Central memory CD8-positive, alpha-beta T cell (primary cell): ENCODE data around the gene SCFD2.
"Not testable (repeated sequence)": the region's sequence is repeated elsewhere in the genome, so short reads cannot be mapped to it uniquely, and the experiment has no call there.

ENCODE experiments used
- ATAC-seq: fragments of 150-1000 bp; cut with Tn5 transposase; replicated peaks from 2 replicates; pipeline ENCODE4 v1.10.0; 2022; ENCODE audit warnings: mild to moderate bottlenecking, moderate FRiP score, moderate number of reproducible peaks; ENCODE audit not compliant: poor library complexity, severe bottlenecking; ENCODE audit errors: extremely low read depth
- DNase-seq, 2 donors: peaks; one replicate each; pipeline ENCODE4 v3.0.0; 2021; ENCODE audit warnings: low spot score in 2 of 2
- H3K27ac Mint-ChIP-seq: one replicate; pipeline ENCODE4 v1.8.0; 2022; ENCODE audit warnings: low read depth, mild to moderate bottlenecking, moderate library complexity, mixed read lengths
- H3K27me3 Mint-ChIP-seq: one replicate; pipeline ENCODE4 v1.8.0; 2022; ENCODE audit warnings: mixed read lengths
- H3K36me3 Mint-ChIP-seq: one replicate; pipeline ENCODE4 v1.8.0; 2022; ENCODE audit warnings: mild to moderate bottlenecking, moderate library complexity, mixed read lengths; ENCODE audit not compliant: insufficient read depth
- H3K4me1 Mint-ChIP-seq: one replicate; pipeline ENCODE4 v1.8.0; 2022; ENCODE audit warnings: mixed read lengths
- H3K4me3 Mint-ChIP-seq: one replicate; pipeline ENCODE4 v1.8.0; 2022; ENCODE audit warnings: mild to moderate bottlenecking, moderate library complexity, mixed read lengths
- H3K9me3 Mint-ChIP-seq: one replicate; pipeline ENCODE4 v1.8.0; 2022; ENCODE audit warnings: mixed read lengths

The SCFD2 gene

DNA sequence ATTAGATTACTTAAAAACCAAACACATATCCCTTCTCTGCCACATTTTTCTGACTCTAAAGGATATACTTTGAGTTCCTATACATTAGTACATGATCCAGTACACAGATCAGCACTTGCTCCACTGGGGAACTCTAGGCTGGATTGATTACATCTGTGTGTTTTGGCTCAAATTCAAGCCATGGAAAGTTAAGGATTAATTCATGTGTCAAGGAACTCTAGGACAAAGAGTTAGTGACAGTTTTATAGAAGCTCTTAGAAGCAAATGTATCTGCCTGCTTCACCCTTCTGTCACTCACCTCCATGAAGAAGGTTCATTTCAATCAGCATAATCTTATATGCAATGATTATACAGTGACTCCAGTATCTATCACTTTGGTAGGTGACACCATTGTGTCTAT, 43.2 kb downstream of the SCFD2 start:
- Mint-ChIP-seq H3K36me3 (peaks cover 3% of the 10 kb centered on the region), H3K4me1 (peaks cover 21% of the 10 kb centered on the region), H3K27ac (no peak overlapping the region), H3K4me3 (no peak overlapping the region), H3K27me3 (no peaks in the 10 kb centered on the region), H3K9me3 (no peaks in the 10 kb centered on the region)
- DNase-seq (no peak), ATAC-seq (no peak)

DNA sequence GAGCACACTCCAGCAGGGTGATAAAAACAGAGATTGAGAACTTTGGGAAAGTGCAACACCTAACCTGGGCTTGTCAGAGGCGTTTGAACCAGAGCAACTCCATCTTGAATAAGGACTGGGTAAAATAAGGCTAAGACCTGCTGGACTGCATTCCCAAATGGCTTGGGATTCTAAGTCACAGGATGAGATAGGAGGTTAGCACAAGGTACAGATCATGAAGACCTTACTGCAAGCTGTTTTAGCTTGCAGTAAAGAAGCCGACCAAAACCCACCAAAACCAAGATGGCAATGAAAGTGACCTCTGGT, 43.9 kb downstream of the SCFD2 start:
- H3K9me3 Mint-ChIP-seq = no peaks in the 10 kb centered on the region
- peaks cover 14% of the 10 kb centered on the region for H3K4me1 Mint-ChIP-seq
- no peak overlapping the region for H3K4me3 Mint-ChIP-seq
- no peak overlapping the region for H3K27ac Mint-ChIP-seq
- ATAC-seq (no peak), DNase-seq (no peak)
- no peaks in the 10 kb centered on the region for H3K27me3 Mint-ChIP-seq
- peaks cover 2% of the 10 kb centered on the region for H3K36me3 Mint-ChIP-seq

DNA sequence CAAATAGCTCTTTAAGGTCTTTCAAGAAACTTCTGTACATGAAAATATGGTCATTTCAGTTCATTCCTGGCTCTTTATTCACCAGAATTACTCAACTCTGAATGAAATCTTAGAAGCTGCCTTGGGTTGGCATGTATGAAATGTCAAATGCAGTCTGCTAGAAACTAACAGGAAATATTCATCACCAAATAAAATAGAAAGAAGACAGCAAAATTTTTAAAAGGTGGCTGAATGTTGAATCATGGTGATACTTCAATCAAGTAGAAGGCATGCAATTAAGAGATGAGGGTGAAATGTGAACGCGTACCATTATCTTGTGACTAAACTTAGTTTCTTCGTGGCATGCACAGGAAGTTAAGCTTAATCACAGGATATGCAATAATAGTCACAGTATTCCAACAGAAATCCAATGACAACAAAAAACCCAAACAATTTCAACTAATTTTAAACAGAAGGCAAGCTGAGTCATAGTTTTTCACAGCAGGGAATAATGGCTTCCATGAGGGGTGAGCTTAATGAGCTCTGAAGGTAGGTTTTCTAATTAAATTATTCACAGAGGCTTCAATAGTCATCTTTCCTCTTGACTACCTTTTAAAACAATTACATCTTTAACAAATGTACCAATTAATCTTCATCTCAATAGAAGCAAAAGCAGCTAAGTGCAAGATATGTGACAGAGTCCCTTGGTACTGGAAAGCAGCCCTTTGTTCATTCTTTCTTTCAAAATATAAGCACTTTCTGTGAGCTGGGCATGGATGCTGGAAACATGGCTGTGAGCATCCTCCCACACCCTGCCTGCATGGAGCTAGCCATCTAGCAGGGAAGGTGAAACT, 44.5 kb downstream of the SCFD2 start:
- ATAC-seq (no peak), DNase-seq (no peak)
- no peaks in the 10 kb centered on the region for H3K9me3 Mint-ChIP-seq
- no peaks in the 10 kb centered on the region for H3K27me3 Mint-ChIP-seq
- H3K27ac Mint-ChIP-seq = no peak overlapping the region
- H3K4me3 Mint-ChIP-seq = no peak overlapping the region
- peaks cover 2% of the 10 kb centered on the region for H3K36me3 Mint-ChIP-seq
- H3K4me1 Mint-ChIP-seq = peaks cover 11% of the 10 kb centered on the region

DNA sequence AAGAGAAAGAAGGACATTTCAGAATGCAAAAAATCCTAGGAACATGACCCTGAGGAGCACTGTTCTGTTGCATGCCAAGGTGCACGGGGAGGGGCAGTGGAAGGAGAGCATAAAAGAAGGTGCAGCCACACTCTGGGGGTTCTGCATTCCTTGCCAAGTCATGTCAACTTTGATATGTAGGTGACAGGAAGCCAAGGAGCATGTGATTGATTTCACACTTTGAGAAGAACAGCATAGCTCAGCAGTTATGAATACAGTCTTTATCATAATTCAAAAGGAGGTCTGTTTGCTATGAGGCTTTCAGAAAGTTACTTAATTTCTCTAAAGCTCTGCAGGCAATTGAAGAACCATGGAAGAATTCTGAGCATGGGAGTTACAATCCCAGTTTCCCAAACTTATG, 50.6 kb downstream of the SCFD2 start:
- DNase-seq = no peak
- Mint-ChIP-seq H3K36me3 (peaks cover 6% of the 10 kb centered on the region), H3K4me1 (peaks cover 14% of the 10 kb centered on the region), H3K9me3 (no peaks in the 10 kb centered on the region), H3K27ac (no peak overlapping the region), H3K4me3 (no peak overlapping the region), H3K27me3 (no peaks in the 10 kb centered on the region)
- ATAC-seq = peak; percentile 49

DNA sequence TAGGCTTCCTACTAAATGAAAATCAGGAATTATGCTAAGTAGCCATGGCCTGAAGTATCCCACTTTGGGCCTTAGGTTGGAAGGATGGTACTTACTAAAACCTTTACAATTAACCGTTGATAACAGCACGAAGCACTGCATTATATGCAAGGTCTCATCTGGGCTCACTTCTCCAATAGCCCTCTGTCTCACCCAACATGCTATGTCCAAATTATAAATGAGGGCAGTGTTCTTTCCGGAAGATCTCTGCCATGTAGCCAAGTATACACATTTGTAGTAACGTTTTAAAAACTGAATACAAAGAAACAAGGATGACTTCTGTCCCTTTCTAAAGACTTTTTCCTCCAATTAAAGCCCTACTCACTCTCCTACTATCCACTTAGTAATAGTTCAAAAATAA, 51.6 kb downstream of the SCFD2 start:
- no peak for DNase-seq
- H3K27me3 Mint-ChIP-seq = no peaks in the 10 kb centered on the region
- H3K9me3 Mint-ChIP-seq = no peaks in the 10 kb centered on the region
- H3K27ac Mint-ChIP-seq = no peak overlapping the region
- no peak for ATAC-seq
- peaks cover 14% of the 10 kb centered on the region for H3K4me1 Mint-ChIP-seq
- H3K4me3 Mint-ChIP-seq = no peak overlapping the region
- peaks cover 8% of the 10 kb centered on the region for H3K36me3 Mint-ChIP-seq

DNA sequence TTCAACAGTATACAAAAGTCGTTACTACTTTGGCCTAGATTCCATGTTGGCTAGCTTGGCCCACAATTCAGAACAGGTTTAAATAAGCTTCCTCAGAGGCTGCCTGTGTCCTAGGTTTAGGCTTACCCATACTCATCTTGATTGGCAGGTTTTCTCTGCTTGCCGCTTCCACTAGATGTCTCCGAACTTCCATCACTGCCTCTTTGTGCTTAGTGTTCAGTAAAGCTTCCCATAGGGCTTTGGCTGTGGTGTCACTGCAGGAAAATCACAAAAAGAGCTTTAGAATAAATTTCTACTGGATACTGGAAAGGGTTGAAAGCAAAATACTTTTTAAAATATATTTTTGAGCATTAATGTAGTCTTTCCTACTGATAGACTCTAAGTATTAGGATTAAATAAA, 52.4 kb downstream of the SCFD2 start:
- peaks cover 8% of the 10 kb centered on the region for H3K36me3 Mint-ChIP-seq
- no peak overlapping the region for H3K27ac Mint-ChIP-seq
- no peak for DNase-seq

DNA sequence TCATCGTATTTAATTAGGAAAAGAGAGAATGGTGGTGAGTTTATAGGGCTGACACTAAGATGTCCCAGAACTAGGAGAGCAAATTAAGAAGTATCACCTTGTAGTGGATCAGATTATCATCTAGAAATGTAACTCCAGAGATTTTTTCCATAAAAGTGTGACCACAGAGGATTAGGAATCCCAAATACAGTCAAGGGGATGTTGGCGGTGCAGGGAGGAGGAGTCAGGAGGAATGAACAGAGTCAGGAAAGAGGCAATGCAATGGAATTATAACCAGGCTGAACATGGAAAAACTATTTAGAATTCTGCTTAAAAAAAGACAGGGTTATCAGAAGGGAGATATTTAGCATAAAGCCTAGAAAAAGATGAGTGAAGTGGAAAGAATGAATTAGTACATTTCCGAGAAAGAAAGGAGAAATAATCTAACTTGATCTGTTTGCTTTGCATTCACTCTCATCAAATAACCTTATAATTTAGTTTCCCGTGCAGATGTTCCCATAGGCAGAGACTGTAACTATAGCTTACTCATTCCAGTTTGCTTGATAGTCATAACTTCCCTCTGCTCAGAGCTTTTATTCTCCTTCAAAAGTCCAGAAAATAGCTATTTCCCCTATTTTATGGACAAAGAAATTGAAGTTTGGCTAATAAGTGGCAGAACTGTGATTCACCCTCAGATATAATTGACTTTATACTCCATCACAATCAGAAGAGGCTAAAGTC, 56.4 kb downstream of the SCFD2 start:
- peaks cover 10% of the 10 kb centered on the region for H3K36me3 Mint-ChIP-seq
- DNase-seq = no peak
- H3K9me3 Mint-ChIP-seq = peaks cover 2% of the 10 kb centered on the region
- no peaks in the 10 kb centered on the region for H3K27me3 Mint-ChIP-seq
- no peak for ATAC-seq
- peaks cover 13% of the 10 kb centered on the region for H3K4me1 Mint-ChIP-seq
- H3K27ac Mint-ChIP-seq = no peak overlapping the region
- no peak overlapping the region for H3K4me3 Mint-ChIP-seq

More for the DNA sequence above, 52.4 kb downstream of the SCFD2 start:
- ATAC-seq = no peak
- Mint-ChIP-seq H3K27me3 (no peaks in the 10 kb centered on the region), H3K9me3 (no peaks in the 10 kb centered on the region), H3K4me1 (peaks cover 15% of the 10 kb centered on the region), H3K4me3 (no peak overlapping the region)

DNA sequence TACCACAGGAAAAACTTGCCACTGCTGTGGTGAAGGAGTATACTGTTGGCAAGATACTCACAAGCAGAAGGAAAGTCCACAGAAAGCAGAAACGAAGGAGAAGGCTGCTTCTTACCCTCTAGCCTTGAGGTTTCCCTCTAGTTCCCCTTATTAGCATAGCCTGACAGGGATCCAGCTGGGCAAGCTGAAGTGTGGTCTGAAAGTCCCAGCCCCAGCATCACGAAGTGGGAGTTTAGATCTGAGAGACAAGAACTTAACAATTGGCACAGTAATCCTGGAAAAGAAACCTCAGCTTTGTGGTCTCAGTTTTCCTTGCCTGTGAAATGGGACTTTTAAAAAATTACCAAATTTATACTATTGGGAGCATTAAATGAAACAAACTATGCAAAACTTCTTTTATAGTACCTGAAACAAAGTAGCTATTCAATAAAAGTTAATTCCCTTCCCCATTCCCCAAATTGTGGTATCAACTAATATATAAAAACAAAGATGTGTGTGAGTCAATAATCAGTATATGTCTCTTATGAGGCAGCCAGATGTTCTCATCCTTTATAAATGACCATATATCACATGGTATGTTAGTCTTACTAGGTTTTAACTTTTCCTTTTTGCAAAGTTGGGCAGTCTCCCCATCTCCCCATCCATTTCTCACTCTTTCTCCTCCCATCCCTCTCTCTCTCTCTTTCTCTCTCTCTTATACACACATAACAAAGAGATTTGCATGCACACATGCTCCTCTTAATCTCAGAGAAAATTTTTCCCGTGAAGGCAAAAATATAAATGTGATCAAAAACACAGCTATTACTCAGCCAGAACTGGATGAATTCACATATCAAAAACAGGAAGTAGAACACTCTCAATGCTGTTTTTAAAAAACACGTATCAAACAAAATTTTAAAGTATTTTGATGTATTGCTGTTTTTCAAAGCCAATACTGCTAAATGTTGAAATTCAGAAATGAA, 57.8 kb downstream of the SCFD2 start:
- H3K4me1 Mint-ChIP-seq = peaks cover 13% of the 10 kb centered on the region
- peaks cover 8% of the 10 kb centered on the region for H3K36me3 Mint-ChIP-seq
- no peak overlapping the region for H3K4me3 Mint-ChIP-seq
- DNase-seq (no peak), ATAC-seq (no peak)
- H3K27ac Mint-ChIP-seq = no peak overlapping the region
- H3K27me3 Mint-ChIP-seq = no peaks in the 10 kb centered on the region
- peaks cover 6% of the 10 kb centered on the region for H3K9me3 Mint-ChIP-seq

DNA sequence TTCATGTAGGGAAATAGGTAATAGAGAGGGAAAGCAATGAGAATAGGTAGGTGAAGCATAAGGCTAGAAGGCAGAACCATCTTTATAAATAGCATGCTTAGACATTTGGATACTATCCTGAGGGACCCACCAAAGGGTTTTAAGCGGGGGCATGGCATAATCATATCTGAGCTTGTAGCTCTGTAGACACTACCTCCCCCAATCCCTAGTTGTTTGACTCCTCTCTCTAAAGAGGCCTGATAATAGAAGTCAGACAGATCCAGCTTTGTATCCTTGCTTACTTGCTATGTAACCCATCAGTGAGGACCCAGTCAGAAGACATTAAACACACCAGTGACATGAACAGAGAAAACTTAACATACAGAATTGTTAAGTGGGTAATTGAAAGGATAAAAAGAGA, 58.7 kb downstream of the SCFD2 start:
- DNase-seq (no peak), ATAC-seq (no peak)
- Mint-ChIP-seq H3K9me3 (peaks cover 6% of the 10 kb centered on the region), H3K4me1 (peaks cover 13% of the 10 kb centered on the region), H3K27me3 (no peaks in the 10 kb centered on the region), H3K4me3 (no peak overlapping the region), H3K27ac (no peak overlapping the region), H3K36me3 (peaks cover 6% of the 10 kb centered on the region)

DNA sequence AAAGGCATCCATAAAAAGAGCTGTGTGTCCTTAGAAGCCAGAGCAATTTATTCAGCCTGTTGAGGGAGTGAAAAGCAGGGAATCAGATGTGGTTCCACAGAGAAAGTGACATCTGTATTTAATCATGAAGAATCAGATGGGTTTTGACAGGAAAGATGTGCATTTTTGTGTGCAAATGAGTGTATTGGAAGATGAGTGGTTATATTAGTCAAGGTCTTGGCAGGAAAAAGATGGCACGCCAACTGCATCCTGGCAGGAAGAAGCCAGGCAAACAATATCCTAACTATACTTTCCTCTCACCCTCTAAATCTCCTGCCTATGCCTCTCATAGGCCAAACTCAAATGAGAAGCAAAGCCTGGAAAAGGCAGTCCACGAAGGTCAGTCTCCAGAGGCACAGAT, 59.1 kb downstream of the SCFD2 start:
- Mint-ChIP-seq H3K4me1 (peaks cover 13% of the 10 kb centered on the region), H3K27me3 (no peaks in the 10 kb centered on the region), H3K4me3 (no peak overlapping the region), H3K27ac (no peak overlapping the region), H3K9me3 (peaks cover 6% of the 10 kb centered on the region), H3K36me3 (peaks cover 5% of the 10 kb centered on the region)
- ATAC-seq = no peak
- DNase-seq = no peak

DNA sequence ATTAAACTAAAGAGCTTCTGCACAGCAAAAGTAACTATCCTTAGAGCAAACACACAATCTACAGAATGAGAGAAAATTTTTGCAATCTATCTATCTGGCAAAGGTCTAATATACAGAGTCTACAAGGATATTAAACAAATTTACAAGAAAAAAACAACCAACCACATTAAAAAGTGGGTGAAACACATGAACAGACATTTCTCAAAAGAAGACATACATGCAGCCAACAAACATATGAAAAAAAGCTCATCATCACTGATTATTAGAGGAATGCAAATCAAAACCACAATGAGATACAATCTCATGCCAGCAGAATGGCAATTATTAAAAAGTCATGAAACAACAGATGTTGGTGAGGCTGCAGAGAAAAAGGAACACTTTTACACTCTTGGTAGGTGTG, 73.7 kb downstream of the SCFD2 start:
- not testable (repeated sequence) for H3K4me1 Mint-ChIP-seq, H3K4me3 Mint-ChIP-seq, DNase-seq, ATAC-seq, H3K27me3 Mint-ChIP-seq, H3K27ac Mint-ChIP-seq, H3K36me3 Mint-ChIP-seq
- H3K9me3 Mint-ChIP-seq = peaks cover 26% of the 10 kb centered on the region

DNA sequence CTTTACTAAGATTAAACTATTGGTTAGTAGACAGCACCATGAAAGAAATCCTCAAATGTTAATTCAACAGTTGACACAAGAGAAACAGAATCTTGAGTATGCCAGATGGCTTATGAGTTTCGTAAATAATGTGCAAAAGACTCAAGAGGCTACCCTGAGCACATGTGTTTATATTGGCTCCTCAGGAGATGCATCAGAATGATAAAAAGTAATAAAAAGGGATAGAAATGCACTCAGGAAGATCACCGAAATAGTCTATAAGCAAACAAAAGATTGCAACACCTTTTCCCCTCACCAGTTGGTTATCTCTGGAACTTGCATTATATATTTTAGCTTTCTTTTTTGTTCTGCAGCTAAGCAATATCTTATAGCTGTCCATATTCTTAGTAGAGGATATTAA, 84.4 kb downstream of the SCFD2 start:
- no peak for DNase-seq
- ATAC-seq = no peak

More for the DNA sequence above, 84.4 kb downstream of the SCFD2 start:
- Mint-ChIP-seq H3K27me3 (no peaks in the 10 kb centered on the region), H3K4me3 (no peak overlapping the region), H3K27ac (no peak overlapping the region), H3K4me1 (no peaks in the 10 kb centered on the region), H3K36me3 (peaks cover 7% of the 10 kb centered on the region), H3K9me3 (no peaks in the 10 kb centered on the region)
